ENCODE measurements around the gene DNAJB6.

The DNAJB6 gene

GRCh38 chr7:157380416-157380815, 43.6 kb downstream of the DNAJB6 start:
- H3K27ac ChIP-seq, result no peak overlapping the region
- TF ChIP-seq ZFX (IDR thresholded peaks at IDR 0.05; ENCODE audit: borderline replicate concordance) (no peak), CTCF (IDR thresholded peaks at IDR 0.05) (no peak)

GRCh38 chr7:157383868-157384267, 47.1 kb downstream of the DNAJB6 start:
- no peak for TF ChIP-seq ZFX (IDR thresholded peaks at IDR 0.05; ENCODE audit: borderline replicate concordance)
- H3K27ac ChIP-seq, result no peak overlapping the region

- H3K27ac ChIP-seq, result no peak overlapping the region
- TF ChIP-seq ZFX (IDR thresholded peaks at IDR 0.05; ENCODE audit: borderline replicate concordance) (no peak), CTCF (IDR thresholded peaks at IDR 0.05) (no peak)
These were observed 47.5 kb downstream of the DNAJB6 start for GRCh38 chr7:157384301-157384700.

- H3K27ac ChIP-seq, result peak overlapping the region; percentile 12; the same call in 1 of the 2 replicates
- TF ChIP-seq CTCF (IDR thresholded peaks at IDR 0.05) (peak; percentile 100), ZFX (IDR thresholded peaks at IDR 0.05; ENCODE audit: borderline replicate concordance) (no peak)
These were observed 50.4 kb downstream of the DNAJB6 start for GRCh38 chr7:157386979-157387800.

- no peak overlapping the region for H3K27ac ChIP-seq
- TF ChIP-seq ZFX (IDR thresholded peaks at IDR 0.05; ENCODE audit: borderline replicate concordance) (no peak), CTCF (IDR thresholded peaks at IDR 0.05) (no peak)
These were observed 51.5 kb downstream of the DNAJB6 start for GRCh38 chr7:157388301-157388700.

GRCh38 chr7:157389951-157390730, 53.3 kb downstream of the DNAJB6 start:
- no peak for TF ChIP-seq ZFX (IDR thresholded peaks at IDR 0.05; ENCODE audit: borderline replicate concordance)
- no peak for TF ChIP-seq CTCF (IDR thresholded peaks at IDR 0.05)

GRCh38 chr7:157391036-157391710, 54.4 kb downstream of the DNAJB6 start:
- no peak for TF ChIP-seq ZFX (IDR thresholded peaks at IDR 0.05; ENCODE audit: borderline replicate concordance)
- no peak for TF ChIP-seq CTCF (IDR thresholded peaks at IDR 0.05)
- no peak overlapping the region for H3K27ac ChIP-seq

More at GRCh38 chr7:157389951-157390730, 53.3 kb downstream of the DNAJB6 start:
- H3K27ac ChIP-seq, result no peak overlapping the region

Data from 22Rv1 (cell line).